Stimulated activated CD4-positive, alpha-beta T cell treated with anti-CD3 and anti-CD28 coated beads, Interleukin-12 subunit alpha, Interleukin-12 subunit beta, amount 100 ng/mL, for 4 hours (primary cell): Measurements from ENCODE around the gene TRAPPC6A.
"Not testable (repeated sequence)": the region's sequence is repeated elsewhere in the genome, so short reads cannot be mapped to it uniquely, and the experiment has no call there.

Source experiments
- DNase-seq: peaks from one replicate; pipeline ENCODE4 v3.0.0-alpha.2; 2020

The TRAPPC6A gene

GRCh38 chr19:45125975-45126493 lies 52.0 kb downstream of the TRAPPC6A start:
- peak; percentile 66 for DNase-seq

DNA sequence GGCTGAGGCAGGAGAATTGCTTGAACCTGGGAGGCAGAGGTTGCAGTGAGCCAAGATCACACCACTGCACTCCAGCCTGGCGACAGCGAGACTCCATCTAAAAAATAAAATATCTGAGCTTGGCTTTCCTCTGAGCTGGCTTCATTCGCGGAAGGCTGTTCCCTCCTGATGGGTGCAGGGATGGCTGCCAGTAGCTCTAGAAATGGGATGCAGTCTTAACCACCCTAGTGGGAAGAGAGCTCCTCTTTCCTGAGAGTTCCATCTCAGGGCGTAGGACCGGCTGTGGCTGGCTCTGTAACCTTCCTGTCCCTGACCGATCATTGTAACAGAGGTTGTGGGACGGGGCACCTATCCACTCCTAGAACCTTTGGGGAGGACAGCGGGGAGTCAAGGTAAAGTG lies 52.7 kb downstream of the TRAPPC6A start:
- no peak for DNase-seq

DNA sequence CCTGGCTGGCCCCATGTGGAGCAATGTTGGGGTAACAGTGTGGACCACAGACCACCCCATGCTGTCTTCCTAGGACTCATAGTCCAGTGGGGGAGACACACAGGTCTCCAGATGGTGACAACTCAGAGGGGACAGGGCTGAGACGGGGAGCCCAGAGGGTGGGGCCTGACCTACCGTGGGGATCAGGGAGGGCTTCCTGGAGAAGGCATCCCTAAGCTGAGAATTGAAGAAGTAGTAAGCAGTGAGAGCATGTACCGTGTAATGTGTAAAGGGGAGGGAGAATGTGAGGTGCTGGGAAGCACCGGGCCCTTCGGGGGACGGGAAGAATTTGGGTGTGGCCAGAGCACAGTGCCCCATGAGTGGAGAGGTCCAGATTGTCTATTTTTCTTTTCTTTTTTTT lies 54.0 kb downstream of the TRAPPC6A start:
- no peak for DNase-seq

DNA sequence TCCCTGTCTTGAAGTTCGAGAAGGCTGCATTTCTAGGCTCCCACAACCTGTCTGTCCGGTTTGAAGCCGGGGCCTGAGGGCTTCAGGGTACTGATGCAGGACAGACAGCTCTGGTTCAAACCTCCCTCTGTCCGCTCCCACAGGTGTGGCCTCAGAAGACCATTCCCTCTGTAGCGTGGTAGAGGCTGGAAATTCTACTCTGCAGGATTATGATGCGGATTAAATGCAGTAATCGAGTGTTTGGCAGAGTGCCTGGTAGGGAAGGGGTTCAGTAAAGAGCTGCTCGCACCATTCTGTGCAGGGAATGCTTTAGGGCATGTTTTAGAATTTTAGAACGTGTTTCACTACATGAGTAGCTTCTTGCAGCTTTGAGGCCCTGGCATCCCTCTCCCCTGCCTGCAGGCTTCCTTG lies 54.6 kb downstream of the TRAPPC6A start:
- no peak for DNase-seq

DNA sequence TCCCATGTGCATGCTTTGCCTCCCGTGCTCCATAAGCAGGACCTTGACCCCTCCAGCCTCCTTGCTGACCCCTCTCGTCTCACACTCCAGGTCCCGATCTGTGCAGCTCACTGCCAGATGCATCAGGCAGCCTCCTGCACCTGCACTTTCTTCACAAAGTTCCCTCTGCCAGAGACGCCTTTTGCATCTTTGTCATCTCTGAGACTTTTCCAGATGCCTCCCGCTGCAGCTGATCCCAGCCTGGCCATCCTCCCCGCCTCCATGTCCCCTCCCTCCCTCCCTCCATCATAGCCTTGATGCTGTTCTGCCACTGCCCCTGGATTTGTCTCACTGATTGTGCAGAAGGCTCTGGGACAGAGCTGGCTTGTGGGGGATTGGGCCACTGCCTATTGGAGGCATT lies 55.2 kb downstream of the TRAPPC6A start:
- DNase-seq = no peak

DNA sequence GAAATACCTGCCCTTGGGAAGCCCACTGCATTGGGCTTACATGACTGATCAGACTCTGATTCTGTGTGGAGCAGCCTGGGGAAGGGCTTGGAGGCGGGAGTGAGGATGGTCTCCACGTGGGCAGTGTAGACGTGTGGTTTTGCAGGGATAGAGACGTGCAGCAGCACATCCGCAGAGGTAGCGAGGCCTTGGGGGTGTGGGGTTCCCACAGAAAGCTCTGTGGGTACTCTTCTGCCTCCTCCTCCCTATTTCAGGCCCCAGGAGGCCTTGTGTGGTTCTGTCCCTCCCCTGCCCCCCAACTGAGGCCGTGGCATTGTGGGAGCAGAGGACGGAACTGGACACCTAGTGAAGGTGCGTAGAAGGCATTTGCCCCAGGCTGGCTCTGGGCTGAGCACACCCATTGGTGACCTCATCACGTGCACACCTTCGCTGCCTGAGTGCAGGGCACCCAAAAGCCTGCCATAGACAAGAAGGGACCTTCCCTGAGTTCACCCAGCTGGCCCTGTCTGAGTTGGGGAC lies 56.2 kb downstream of the TRAPPC6A start:
- no peak for DNase-seq

GRCh38 chr19:45119582-45119981 lies 58.5 kb downstream of the TRAPPC6A start:
- DNase-seq = no peak

DNA sequence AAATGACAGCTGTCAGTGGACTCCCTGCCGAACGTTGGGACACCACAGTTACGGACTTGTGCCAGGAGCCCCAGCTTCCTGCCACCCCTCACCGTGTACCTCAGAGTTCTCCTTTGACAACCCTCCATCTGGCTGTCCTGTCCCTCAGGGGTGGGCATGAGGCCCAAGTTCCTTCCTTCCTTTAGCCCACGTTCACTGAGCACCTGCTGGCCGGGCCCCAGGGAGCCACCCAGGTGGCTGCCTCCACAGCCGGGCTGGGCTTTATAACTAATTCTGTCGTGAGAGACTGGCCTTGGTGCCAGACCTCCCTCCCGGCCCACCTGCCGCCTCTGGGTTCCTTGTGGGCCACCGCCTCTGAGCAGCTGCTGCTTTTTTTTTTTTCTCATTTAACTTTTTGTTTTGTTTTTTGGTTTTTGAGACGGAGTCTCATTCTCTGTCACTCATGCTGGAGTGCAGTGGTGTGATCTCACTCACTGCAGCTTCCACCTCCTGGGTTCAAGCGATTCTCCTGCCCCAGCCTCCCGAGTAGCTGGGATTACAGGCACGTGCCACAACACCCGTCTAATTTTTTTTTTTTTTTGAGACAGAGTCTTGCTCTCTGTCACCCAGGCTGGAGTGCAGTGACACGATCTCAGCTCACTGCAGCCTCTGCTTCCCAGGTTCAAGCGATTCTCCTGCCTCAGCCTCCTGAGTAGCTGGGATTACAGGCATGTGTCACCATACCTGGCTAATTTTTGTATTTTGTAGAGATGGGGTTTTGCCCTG lies 59.3 kb downstream of the TRAPPC6A start:
- DNase-seq = not testable (repeated sequence)

DNA sequence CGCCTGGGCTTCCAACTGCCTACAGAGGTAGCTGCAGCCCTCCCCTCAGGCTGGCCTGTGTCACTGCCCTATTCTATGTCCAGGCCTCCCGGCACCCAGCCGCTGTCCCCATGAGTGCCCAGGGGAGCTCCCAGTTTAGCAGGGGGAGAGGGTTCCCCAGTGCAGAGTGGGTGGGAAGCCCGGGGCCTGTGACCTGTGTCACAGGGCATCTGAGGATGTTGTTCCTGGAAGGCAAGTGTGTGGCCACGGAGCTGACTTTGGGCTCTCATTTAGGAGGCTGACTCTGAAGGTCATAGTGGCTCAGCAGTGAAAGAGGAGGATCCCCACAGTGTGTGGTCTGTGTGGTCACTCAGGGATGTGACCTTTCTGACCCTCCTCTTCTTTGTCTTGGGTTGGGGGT lies 59.9 kb downstream of the TRAPPC6A start:
- no peak for DNase-seq

GRCh38 chr19:45117671-45118070 lies 60.4 kb downstream of the TRAPPC6A start:
- no peak for DNase-seq

DNA sequence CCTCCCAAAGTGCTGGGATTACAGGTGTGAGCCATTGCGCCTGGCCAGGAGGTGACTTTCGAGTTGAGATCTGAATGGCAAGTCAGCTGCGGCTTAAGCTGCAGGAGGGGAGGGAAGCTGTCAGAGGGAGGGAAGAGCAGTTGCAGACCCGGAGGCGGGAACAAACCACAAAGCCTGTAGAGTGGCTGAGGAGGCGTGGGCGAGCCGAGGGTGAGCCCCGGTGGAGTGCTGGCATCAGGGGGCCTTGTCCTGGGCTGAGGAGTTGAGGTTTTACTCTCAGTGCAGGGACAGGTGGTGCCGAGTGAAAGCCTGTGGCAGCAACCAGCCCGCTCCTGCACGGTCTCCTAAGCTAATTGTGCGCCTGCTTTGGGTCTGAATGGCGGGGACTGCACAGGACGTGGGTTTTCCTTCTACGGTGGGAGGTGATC lies 60.9 kb downstream of the TRAPPC6A start:
- peak; percentile 53 for DNase-seq

- no peak for DNase-seq
Observed at GRCh38 chr19:45115809-45116615, 62.0 kb downstream of the TRAPPC6A start.

GRCh38 chr19:45114116-45114515 lies 63.9 kb downstream of the TRAPPC6A start:
- no peak for DNase-seq

GRCh38 chr19:45113628-45114027 lies 64.4 kb downstream of the TRAPPC6A start:
- DNase-seq = no peak
